GM21526 (cell line): ENCODE data around the gene MTSS2.

Experiments used
- ATAC-seq: cut with Tn5 transposase; IDR thresholded peaks from one replicate; pipeline ENCODE4 v1.9.1; 2021; ENCODE audit warnings: moderate library complexity; ENCODE audit not compliant: unreplicated experiment, low FRiP score

Gene MTSS2

GRCh38 chr16:70687671-70688245 is 1.9 kb upstream of the MTSS2 start:
- no peak for ATAC-seq

GRCh38 chr16:70687102-70687511 is 1.3 kb upstream of the MTSS2 start:
- no peak for ATAC-seq

- ATAC-seq, result no peak
These were observed 686 bp upstream of the MTSS2 start for GRCh38 chr16:70686376-70687101.

GRCh38 chr16:70685061-70685937 is 554 bp downstream of the MTSS2 start:
- ATAC-seq, result no peak

GRCh38 chr16:70684146-70685060 is 1.4 kb downstream of the MTSS2 start:
- ATAC-seq, result no peak

- ATAC-seq, result no peak
These were observed 2.5 kb downstream of the MTSS2 start for GRCh38 chr16:70683146-70683944.

GRCh38 chr16:70682239-70683145 is 3.4 kb downstream of the MTSS2 start:
- no peak for ATAC-seq

- no peak for ATAC-seq
These were observed 4.2 kb downstream of the MTSS2 start for GRCh38 chr16:70681382-70682238.

- no peak for ATAC-seq
These were observed 5.1 kb downstream of the MTSS2 start for GRCh38 chr16:70680495-70681381.

- no peak for ATAC-seq
These were observed 6.0 kb downstream of the MTSS2 start for GRCh38 chr16:70679671-70680494.

- no peak for ATAC-seq
These were observed 6.8 kb downstream of the MTSS2 start for GRCh38 chr16:70678898-70679670.

GRCh38 chr16:70678121-70678897 is 7.5 kb downstream of the MTSS2 start:
- ATAC-seq, result no peak

- ATAC-seq, result no peak
These were observed 8.2 kb downstream of the MTSS2 start for GRCh38 chr16:70677499-70678120.
